ENCODE measurements around the gene ZNF217. TPM values are rescaled to one million over a fixed set of nuclear protein-coding genes. Genes with fewer than 3 reads are reported as not detected.
A peak's percentile ranks its signal among the peaks of the same experiment; 100 is the strongest.
"Not testable (repeated sequence)": the region's sequence is repeated elsewhere in the genome, so short reads cannot be mapped to it uniquely, and the experiment has no call there.

ZNF217 gene
- total RNA-seq, 1 experiment from 2014 or later = 31.4 TPM

DNA sequence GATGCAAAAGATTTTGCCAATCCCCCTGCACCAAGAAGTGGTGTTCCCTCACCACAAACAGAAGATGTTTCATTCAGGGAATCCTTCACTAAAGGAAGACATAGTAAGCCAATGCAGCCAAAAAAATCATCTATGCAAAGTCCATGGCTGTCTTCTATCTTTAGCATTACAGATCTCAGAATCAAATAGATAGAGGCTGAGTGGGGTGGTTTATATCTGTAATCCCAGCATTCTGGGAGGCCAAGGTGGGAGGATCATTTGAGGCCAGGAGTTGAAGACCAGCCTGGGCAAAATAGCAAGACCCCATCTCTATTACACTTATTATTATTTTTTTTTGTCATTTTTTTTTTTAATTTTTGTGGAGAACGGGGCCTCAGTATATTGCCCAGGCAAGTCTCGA, 32.9 kb upstream of the ZNF217 start:
- Histone ChIP-seq H3K4me3 (ENCODE audit: insufficient read depth, low read depth, low read length) (no peak overlapping the region), H3K36me3 (replicated peaks; ENCODE audit: control insufficient read depth, insufficient read depth, low read length) (no peaks in the 10 kb centered on the region), H3K27me3 (ENCODE audit: control insufficient read depth, insufficient read depth, low read length) (no peaks in the 10 kb centered on the region)
- no peak for DNase-seq

DNA sequence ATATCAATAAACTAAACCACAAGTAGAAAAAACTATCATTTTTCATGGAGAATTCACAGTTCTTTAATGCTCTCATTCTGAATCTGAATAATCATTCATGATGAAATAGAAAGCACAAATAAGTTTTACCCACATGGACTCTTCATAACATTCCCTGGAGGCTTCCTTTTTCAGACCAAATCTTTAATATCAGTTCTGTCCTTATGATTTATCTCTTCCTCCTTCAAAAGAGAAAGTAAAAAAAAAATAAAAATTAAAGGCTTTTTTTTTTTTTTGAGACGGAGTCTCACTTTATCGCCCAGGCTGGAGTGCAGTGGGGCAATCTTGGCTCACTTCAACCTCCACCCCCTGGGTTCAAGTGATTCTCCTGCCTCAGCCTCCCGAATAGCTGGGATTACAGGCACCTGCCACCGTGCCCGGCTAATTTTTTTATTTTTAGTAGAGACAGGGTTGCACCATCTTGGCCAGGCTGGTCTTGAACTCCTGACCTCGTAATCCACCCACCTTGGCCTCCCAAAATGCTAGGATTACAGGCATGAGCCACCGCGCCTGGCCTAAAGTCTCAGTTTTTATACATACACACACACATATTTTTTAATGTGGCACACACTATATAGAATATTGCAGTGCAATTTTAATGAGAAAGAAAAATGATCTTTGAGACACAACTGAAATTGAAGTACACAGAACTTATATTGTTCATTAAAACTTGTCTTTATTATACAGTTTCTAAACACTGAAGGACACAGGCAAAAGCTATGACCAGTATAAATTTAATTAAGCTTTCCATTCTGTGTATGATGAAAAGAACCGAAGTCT, 31.9 kb upstream of the ZNF217 start:
- Histone ChIP-seq H3K27me3 (ENCODE audit: control insufficient read depth, insufficient read depth, low read length) (no peaks in the 10 kb centered on the region), H3K4me3 (ENCODE audit: insufficient read depth, low read depth, low read length) (no peak overlapping the region), H3K36me3 (replicated peaks; ENCODE audit: control insufficient read depth, insufficient read depth, low read length) (no peaks in the 10 kb centered on the region)
- DNase-seq = no peak

DNA sequence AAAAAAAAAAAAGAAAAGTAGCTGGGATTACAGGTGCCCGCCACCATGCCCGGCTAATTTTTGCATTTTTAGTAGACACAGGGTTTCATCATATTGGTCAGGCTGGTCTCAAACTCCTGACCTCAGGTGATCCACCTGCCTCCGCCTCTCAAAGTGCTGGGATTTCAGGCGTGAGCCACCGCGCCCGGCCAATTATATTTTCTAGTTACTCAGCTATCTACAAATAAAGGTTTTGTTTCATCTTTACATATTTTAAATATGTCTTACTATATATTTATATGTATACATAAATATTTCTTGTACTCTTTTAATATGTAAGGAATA, 31.2 kb upstream of the ZNF217 start:
- DNase-seq; H3K27me3 ChIP-seq (ENCODE audit: control insufficient read depth, insufficient read depth, low read length): not testable (repeated sequence)

DNA sequence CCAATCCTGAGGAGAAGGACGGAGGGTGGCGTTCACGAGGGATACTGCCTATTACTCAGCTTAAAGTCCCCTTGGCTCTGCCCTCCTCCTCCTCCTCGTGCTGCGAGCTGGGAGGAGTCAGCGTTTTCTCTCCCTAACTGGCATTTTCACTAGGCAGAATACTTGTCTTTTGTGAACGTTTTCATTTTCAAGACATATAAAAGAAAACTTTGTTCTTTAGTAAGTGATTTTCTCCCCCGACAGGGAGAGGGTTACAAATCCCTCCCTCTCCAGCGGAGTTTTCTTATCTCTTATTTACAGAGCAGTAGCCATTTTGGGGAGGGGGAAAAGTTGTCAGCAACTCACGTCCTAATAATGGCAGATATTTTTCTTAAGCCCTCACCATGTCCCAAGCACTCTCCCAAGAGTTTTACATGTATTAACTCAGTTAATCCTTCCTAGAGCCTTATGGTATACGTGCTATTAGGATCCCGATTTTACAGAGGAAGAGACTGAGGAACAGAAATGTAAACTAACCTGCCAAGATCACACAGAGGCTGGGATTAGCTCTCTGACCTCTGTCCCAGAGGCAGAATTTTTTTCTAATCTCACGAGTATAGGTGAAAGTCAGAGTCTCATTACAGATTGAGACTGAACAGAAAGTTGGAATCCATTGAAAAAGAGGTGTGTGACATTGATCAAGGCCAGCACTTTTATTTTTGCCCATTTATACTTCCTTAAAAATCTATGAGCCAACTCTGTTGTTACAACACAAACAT, 30.0 kb upstream of the ZNF217 start:
- no peaks in the 10 kb centered on the region for H3K27me3 ChIP-seq (ENCODE audit: control insufficient read depth, insufficient read depth, low read length)
- H3K36me3 ChIP-seq (replicated peaks; ENCODE audit: control insufficient read depth, insufficient read depth, low read length) = no peaks in the 10 kb centered on the region
- DNase-seq = peak; percentile 74
- H3K4me3 ChIP-seq (ENCODE audit: insufficient read depth, low read depth, low read length) = no peak overlapping the region

More for the DNA sequence above, 31.2 kb upstream of the ZNF217 start:
- not testable (repeated sequence) for H3K4me3 ChIP-seq (ENCODE audit: insufficient read depth, low read depth, low read length); H3K36me3 ChIP-seq (replicated peaks; ENCODE audit: control insufficient read depth, insufficient read depth, low read length)

DNA sequence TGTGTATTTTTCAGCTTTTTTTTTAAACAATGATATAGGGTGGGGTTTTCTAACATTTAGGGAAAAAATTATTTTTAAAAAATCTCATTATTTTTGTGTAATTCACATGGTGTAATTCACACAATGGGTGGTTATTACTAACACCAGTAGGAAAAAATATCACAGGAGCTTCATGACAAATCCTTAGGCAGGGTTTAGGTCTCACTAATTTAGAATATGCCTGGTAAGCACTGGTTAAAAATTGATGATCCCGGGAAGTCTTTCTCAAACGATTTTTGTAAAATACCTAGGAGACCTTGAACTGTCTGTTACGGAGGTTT, 29.5 kb upstream of the ZNF217 start:
- DNase-seq = no peak
- Histone ChIP-seq H3K36me3 (replicated peaks; ENCODE audit: control insufficient read depth, insufficient read depth, low read length) (no peaks in the 10 kb centered on the region), H3K27me3 (ENCODE audit: control insufficient read depth, insufficient read depth, low read length) (no peaks in the 10 kb centered on the region), H3K4me3 (ENCODE audit: insufficient read depth, low read depth, low read length) (no peak overlapping the region)

DNA sequence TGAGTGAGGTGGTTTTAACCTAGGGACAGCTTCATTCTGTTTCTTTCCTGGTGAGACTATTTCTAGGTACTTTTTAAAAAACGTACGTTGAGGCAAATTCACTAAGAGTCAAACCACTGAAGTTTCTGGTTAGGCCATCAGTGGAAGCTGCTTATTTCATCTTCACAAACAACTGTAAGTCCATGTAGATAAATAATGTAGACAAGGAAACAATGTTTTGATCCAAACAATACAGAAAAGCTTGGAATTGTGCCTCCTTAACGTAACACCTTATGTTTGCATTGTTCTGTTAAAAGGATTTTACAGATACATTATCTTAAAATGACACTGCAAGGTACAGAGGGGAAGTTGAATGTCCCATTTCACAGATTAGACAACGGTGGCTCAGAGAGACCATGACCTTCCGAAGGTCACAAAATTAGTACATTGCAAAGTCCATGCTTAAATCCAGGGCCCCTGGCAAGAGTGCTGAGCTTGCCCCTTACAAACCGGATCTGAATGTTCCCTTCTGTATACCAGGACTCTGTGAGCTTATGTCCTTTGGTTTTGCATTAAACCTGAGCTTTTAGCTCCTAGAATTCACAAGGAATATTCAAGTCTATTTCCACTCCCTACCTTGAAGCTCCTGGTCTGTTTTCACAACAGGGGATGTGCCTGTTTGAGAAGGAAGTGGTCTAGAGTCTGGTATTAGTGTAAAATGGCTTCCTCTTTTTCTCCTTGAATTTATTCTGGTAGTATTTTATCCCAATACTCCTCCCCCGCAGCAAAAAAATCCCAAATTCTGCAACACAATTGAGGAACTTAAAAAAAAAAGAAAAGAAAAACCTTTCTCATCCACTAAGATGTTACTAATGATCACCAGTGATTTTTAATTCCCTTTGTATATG, 28.9 kb upstream of the ZNF217 start:
- Histone ChIP-seq H3K4me3 (ENCODE audit: insufficient read depth, low read depth, low read length) (no peak overlapping the region), H3K27me3 (ENCODE audit: control insufficient read depth, insufficient read depth, low read length) (no peaks in the 10 kb centered on the region), H3K36me3 (replicated peaks; ENCODE audit: control insufficient read depth, insufficient read depth, low read length) (no peaks in the 10 kb centered on the region)
- DNase-seq = no peak

DNA sequence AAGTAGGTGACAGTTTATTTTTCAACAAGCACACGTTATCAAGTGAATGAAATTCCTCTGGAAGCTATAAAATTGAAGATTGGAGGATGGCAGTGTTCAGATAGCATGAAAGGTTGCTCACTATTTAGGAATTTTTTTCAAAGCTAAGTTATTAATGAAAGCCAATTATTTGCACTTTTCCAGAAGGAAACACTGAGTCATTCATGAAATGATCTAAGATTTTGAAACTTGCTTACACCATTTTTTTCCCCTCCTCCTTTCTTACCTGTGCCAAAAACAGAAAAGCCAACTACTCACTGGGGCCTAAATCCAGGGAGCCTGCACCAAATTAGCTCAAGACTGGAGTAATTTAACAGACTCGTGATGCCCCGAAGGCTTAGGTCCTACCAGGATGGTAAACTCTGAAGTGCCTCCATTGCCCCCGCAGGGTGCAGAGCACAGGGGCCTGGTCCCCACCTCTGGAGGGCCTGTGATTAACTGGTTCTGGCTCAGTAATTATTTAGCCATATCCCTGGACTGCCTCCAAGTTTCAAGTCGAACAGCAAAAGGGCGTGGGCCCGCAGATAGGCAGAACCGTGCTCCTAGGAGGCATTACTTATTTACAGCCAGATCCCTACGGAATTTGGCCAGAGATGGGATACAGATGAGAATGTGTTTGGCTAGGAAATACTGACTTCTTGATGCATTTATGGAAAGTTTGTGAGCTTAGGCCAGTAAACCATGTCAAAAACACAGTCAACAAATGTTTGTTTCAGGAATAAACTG, 28.0 kb upstream of the ZNF217 start:
- no peak for DNase-seq
- no peaks in the 10 kb centered on the region for H3K36me3 ChIP-seq (replicated peaks; ENCODE audit: control insufficient read depth, insufficient read depth, low read length)
- H3K27me3 ChIP-seq (ENCODE audit: control insufficient read depth, insufficient read depth, low read length) = no peaks in the 10 kb centered on the region
- no peak overlapping the region for H3K4me3 ChIP-seq (ENCODE audit: insufficient read depth, low read depth, low read length)

DNA sequence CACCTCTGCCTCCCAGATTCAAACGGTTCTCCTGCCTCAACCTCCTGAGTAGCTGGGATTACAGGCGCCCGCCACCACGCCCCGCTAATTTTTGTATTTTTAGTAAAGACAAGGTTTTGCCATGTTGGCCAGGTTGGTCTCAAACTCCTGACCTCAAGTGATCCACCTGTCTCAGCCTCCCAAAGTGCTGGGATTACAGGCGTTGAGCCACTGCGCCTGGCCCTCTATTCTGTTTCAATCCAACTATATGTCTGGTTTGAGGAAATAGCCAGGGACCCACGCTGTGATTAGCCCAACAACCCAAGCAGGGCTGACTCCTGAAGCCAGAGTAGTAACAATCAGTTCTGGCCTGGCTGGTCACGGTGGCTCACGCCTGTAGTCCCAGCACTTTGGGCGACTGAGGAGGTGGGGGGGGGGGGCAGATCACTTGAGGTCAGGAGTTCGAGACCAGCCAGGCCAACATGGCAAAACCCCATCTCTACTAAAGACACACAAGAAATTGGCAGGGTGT, 24.9 kb upstream of the ZNF217 start:
- H3K4me3 ChIP-seq (ENCODE audit: insufficient read depth, low read depth, low read length); DNase-seq; H3K36me3 ChIP-seq (replicated peaks; ENCODE audit: control insufficient read depth, insufficient read depth, low read length); H3K27me3 ChIP-seq (ENCODE audit: control insufficient read depth, insufficient read depth, low read length): not testable (repeated sequence)

DNA sequence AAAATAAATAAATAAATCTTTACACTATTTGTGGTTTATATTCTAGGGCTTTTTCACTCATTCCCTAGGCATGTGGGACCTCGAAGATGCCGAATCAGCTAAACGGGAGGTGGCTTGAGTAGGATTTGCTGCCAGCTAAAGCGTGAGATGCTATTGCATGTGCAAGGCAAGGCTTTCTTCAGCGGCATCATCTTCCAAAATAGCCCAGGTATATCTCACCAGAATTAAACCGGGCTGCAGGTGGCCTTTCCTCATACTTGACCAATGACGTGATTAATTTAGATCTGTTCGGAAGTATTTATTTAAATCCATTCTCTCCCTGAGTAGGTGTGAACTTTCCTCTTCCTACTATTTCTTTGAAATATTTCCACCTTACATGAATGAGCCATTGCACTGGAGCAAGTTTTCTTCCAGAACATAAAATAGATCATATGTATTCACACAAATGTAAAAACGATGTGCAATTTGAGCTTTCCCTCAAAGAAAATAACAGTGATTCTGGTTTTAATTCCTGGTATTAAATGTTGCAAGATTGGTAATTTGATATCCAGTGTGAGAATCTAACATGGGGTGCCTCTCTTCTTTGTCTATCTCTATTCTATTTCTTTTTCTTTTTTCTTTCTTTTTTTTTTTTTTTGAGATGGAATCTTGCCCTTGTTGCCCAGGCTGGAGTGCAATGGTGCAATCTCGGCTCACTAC, 24.3 kb upstream of the ZNF217 start:
- DNase-seq = no peak
- Histone ChIP-seq H3K4me3 (ENCODE audit: insufficient read depth, low read depth, low read length) (no peak overlapping the region), H3K27me3 (ENCODE audit: control insufficient read depth, insufficient read depth, low read length) (no peaks in the 10 kb centered on the region), H3K36me3 (replicated peaks; ENCODE audit: control insufficient read depth, insufficient read depth, low read length) (no peaks in the 10 kb centered on the region)

DNA sequence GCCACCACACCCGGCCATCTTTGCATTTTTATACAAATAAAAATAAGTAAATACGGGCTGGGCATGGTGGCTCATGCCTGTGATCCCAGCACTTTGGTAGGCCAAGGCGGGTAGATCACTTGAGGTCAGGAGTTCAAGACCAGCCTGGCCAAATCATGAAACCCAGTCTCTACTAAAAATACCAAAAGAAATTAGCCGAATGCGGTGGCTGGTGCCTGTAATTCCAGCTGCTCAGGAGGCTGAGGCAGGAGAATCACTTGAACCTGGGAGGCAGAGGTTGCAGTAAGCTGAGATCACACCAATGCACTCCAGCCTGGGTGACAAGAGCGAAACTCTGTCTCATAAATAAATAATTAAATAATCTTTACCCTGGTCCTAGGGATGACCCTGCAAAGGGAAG, 22.9 kb upstream of the ZNF217 start:
- H3K36me3 ChIP-seq (replicated peaks; ENCODE audit: control insufficient read depth, insufficient read depth, low read length); DNase-seq; H3K4me3 ChIP-seq (ENCODE audit: insufficient read depth, low read depth, low read length); H3K27me3 ChIP-seq (ENCODE audit: control insufficient read depth, insufficient read depth, low read length): not testable (repeated sequence)

DNA sequence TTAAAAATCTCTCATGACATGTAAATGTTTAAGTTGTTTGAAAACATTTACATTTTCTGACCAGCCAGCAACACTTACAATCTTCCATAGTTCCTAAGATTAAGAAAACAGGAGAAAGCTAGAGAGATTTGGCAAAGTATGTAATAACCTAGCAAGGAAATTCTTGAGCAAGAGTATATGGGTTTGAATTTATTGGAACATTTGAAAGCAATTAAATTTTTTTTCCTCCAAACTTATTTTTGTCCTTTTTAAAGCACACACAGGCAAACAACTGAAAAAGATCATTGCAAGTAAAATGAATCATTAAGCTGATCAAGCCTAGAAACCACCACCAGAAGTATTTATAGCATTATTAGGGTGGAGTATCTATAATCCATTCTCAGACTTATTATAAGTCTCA, 20.1 kb upstream of the ZNF217 start:
- H3K4me3 ChIP-seq (ENCODE audit: insufficient read depth, low read depth, low read length) = no peak overlapping the region
- no peak for DNase-seq
- H3K27me3 ChIP-seq (ENCODE audit: control insufficient read depth, insufficient read depth, low read length) = no peaks in the 10 kb centered on the region
- no peaks in the 10 kb centered on the region for H3K36me3 ChIP-seq (replicated peaks; ENCODE audit: control insufficient read depth, insufficient read depth, low read length)

DNA sequence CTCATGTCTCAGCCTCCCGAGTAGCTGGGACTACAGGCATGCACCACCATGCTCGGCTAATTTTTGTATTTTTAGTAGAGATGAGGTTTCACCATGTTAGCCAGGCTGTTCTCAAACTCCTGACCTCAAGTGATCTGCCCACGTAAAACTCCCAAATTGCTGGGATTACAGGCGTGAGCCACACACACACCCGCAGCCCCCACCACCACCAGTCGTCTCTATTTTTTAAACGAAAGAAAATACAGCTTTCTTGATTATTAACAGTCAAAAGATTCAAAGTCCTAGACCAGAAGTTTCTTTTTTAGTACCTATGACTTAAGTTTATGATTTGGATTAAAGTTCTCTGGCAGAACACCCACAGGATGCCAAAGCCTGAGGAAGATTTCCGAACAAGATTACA, 18.6 kb upstream of the ZNF217 start:
- not testable (repeated sequence) for H3K36me3 ChIP-seq (replicated peaks; ENCODE audit: control insufficient read depth, insufficient read depth, low read length); H3K4me3 ChIP-seq (ENCODE audit: insufficient read depth, low read depth, low read length); DNase-seq; H3K27me3 ChIP-seq (ENCODE audit: control insufficient read depth, insufficient read depth, low read length)

DNA sequence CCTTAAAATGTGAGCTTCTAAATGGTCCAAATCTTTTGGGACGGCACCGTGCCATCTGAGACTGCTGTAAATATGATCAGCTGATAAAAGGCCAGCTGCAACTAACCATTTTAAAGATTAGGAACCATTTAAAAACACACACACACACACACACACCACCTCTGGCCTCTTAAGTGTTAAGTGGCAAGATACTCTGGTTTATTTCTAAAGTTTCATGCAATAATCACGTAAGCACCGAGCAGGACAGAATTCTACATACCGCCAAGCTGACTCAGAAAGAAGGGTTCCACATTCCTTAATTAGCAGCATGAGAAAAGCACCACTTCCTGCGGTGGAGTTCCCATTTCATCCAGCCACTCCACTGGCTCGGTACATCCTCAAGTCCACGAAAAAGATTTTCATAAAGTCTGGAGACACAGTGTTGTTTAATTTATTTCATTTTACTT, 17.8 kb upstream of the ZNF217 start:
- DNase-seq = peak; percentile 37
- no peak overlapping the region for H3K4me3 ChIP-seq (ENCODE audit: insufficient read depth, low read depth, low read length)
- no peaks in the 10 kb centered on the region for H3K27me3 ChIP-seq (ENCODE audit: control insufficient read depth, insufficient read depth, low read length)
- no peaks in the 10 kb centered on the region for H3K36me3 ChIP-seq (replicated peaks; ENCODE audit: control insufficient read depth, insufficient read depth, low read length)

Measured in H7 (cell line).